Testis (tissue), 2 donors: Measurements from ENCODE around the gene ILKAP.

Experiments used
- POLR2A ChIP-seq: fragments of 450-650 bp; IDR thresholded peaks from one replicate; pipeline ENCODE4 v1.6.1; 2017; ENCODE audit warnings: antibody characterized with exemption, mild to moderate bottlenecking, moderate library complexity
- TF ChIP-seq, protein P1 (sequence below), 3 experiments: fragments of 450-650 bp in 2 of 3; fragments of 200-600 bp in 1 of 3; sonication (generic) in 1 of 3; IDR thresholded peaks; one replicate each; pipeline ENCODE4 v1.5.1; 2016 to 2019; ENCODE audit warnings: antibody characterized with exemption in 3 of 3, mild to moderate bottlenecking in 2 of 3, moderate library complexity in 1 of 3

DNA sequence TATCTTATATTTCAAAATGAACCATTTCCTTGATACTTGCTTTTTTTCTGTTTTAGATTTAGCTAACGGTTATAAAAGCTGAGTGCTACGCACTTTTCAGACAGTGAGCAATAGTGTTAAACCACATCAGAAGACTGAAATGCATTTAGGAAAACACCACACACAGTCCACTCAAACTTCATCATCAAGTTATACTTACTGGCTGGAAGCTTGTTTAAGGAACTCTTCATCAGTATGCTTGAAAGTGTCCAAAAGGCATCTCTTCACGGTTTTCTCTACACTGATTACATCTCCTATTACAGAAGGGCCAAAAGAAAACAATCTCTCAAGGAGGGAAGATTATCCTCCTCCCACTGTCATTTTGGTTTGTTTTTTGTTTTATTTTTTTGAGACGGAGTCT lies 19.7 kb downstream of the ILKAP start:
- TF ChIP-seq, protein P1, sequence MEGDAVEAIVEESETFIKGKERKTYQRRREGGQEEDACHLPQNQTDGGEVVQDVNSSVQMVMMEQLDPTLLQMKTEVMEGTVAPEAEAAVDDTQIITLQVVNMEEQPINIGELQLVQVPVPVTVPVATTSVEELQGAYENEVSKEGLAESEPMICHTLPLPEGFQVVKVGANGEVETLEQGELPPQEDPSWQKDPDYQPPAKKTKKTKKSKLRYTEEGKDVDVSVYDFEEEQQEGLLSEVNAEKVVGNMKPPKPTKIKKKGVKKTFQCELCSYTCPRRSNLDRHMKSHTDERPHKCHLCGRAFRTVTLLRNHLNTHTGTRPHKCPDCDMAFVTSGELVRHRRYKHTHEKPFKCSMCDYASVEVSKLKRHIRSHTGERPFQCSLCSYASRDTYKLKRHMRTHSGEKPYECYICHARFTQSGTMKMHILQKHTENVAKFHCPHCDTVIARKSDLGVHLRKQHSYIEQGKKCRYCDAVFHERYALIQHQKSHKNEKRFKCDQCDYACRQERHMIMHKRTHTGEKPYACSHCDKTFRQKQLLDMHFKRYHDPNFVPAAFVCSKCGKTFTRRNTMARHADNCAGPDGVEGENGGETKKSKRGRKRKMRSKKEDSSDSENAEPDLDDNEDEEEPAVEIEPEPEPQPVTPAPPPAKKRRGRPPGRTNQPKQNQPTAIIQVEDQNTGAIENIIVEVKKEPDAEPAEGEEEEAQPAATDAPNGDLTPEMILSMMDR (IDR thresholded peaks at IDR 0.05): no peak
- TF ChIP-seq POLR2A: no peak
